CD14-positive monocyte (primary cell): ENCODE measurements around the gene SIX3. TPM values are rescaled to one million over a fixed set of nuclear protein-coding genes. Genes with fewer than 3 reads are reported as not detected.
A peak's percentile ranks its signal among the peaks of the same experiment; 100 is the strongest.

Experiments used
- DNase-seq, 3 donors: peaks; one replicate each; pipeline ENCODE4 v3.0.0-alpha.2; 2011 to 2022
- H2AFZ ChIP-seq: 2 replicates; pipeline ENCODE4 v1.6.0; 2012; ENCODE audit warnings: mild to moderate bottlenecking, low read depth, low read length, inconsistent platforms; ENCODE audit not compliant: insufficient read depth, poor library complexity, severe bottlenecking
- H3K27ac ChIP-seq, 2 donors: 1 replicate in 1 of 2; 2 replicates in 1 of 2; pipeline ENCODE4 v1.5.1; 2012 to 2013; ENCODE audit warnings: low read length in 2 of 2, control low read depth in 1 of 2, inconsistent platforms in 1 of 2, low read depth in 1 of 2, mild to moderate bottlenecking in 1 of 2
- H3K27me3 ChIP-seq, 2 donors: one replicate each; pipeline versions ENCODE4 v1.6.0 to v1.6.1; 2011 to 2013; ENCODE audit warnings: low read length in 2 of 2; ENCODE audit not compliant: control insufficient read depth in 2 of 2, insufficient read depth in 2 of 2
- H3K36me3 ChIP-seq, 2 donors: replicated peaks in 1 of 2; 1 replicate in 1 of 2; 2 replicates in 1 of 2; pipeline versions ENCODE4 v1.5.1 to v1.6.1; 2012 to 2013; ENCODE audit warnings: low read length in 2 of 2, control low read depth in 1 of 2, inconsistent platforms in 1 of 2, mild to moderate bottlenecking in 1 of 2; ENCODE audit not compliant: insufficient read depth in 2 of 2, control insufficient read depth in 1 of 2
- H3K4me1 ChIP-seq, 2 donors: 1 replicate in 1 of 2; 2 replicates in 1 of 2; pipeline versions ENCODE4 v1.5.1 to v1.6.1; 2012 to 2013; ENCODE audit warnings: low read length in 2 of 2, control low read depth in 1 of 2, inconsistent platforms in 1 of 2, mild to moderate bottlenecking in 1 of 2, moderate library complexity in 1 of 2; ENCODE audit not compliant: insufficient read depth in 2 of 2, control insufficient read depth in 1 of 2
- H3K4me2 ChIP-seq: replicated peaks from 2 replicates; pipeline ENCODE3; 2012; ENCODE audit warnings: low read length, moderate library complexity, mild to moderate bottlenecking; ENCODE audit not compliant: poor library complexity, severe bottlenecking; ENCODE audit errors: extremely low read depth
- H3K4me3 ChIP-seq, 3 experiments: fragments of 200-600 bp in 1 of 3; sonication (generic) in 1 of 3; replicated peaks in 1 of 3; 1 replicate in 2 of 3; 2 replicates in 1 of 3; pipeline ENCODE4 v1.5.1; 2011 to 2013; ENCODE audit warnings: low read length in 3 of 3, mild to moderate bottlenecking in 3 of 3, control low read depth in 2 of 3, low read depth in 2 of 3, inconsistent platforms in 1 of 3, moderate library complexity in 1 of 3
- H3K79me2 ChIP-seq: 2 replicates; pipeline ENCODE4 v1.6.0; 2012; ENCODE audit warnings: mild to moderate bottlenecking, control low read depth, inconsistent platforms, low read length, moderate library complexity; ENCODE audit not compliant: insufficient read depth
- H3K9ac ChIP-seq: 2 replicates; pipeline ENCODE4 v1.6.0; 2017; ENCODE audit warnings: low read length, mild to moderate bottlenecking; ENCODE audit not compliant: insufficient read depth, poor library complexity, severe bottlenecking
- H3K9me3 ChIP-seq, 2 donors: replicated peaks in 1 of 2; 1 replicate in 1 of 2; 2 replicates in 1 of 2; pipeline versions ENCODE4 v1.5.1 to v1.6.1; 2012 to 2013; ENCODE audit warnings: low read length in 2 of 2, control low read depth in 1 of 2; ENCODE audit not compliant: control insufficient read depth in 1 of 2, insufficient read depth in 1 of 2
- H4K20me1 ChIP-seq: 2 replicates; pipeline ENCODE4 v1.6.0; 2012; ENCODE audit warnings: mild to moderate bottlenecking, low read length, control low read depth, moderate library complexity; ENCODE audit not compliant: insufficient read depth
- H3K27ac Mint-ChIP-seq, 7 donors: one replicate each; pipeline ENCODE4 v1.8.0; 2020; ENCODE audit warnings: mild to moderate bottlenecking in 7 of 7, mixed read lengths in 7 of 7, moderate library complexity in 6 of 7, inconsistent platforms in 2 of 7
- H3K27me3 Mint-ChIP-seq, 3 donors: one replicate each; pipeline ENCODE4 v1.8.0; 2021 to 2022; ENCODE audit warnings: low read depth in 3 of 3, mild to moderate bottlenecking in 3 of 3, mixed read lengths in 3 of 3, moderate library complexity in 3 of 3, inconsistent platforms in 1 of 3
- H3K36me3 Mint-ChIP-seq, 2 donors: one replicate each; pipeline ENCODE4 v1.8.0; 2020; ENCODE audit warnings: mixed read lengths in 2 of 2, inconsistent platforms in 1 of 2, mild to moderate bottlenecking in 1 of 2
- H3K4me1 Mint-ChIP-seq: one replicate; pipeline ENCODE4 v1.8.0; 2020; ENCODE audit warnings: mild to moderate bottlenecking, mixed read lengths
- H3K4me3 Mint-ChIP-seq, 2 donors: one replicate each; pipeline ENCODE4 v1.8.0; 2020; ENCODE audit warnings: mild to moderate bottlenecking in 2 of 2, mixed read lengths in 2 of 2, moderate library complexity in 1 of 2
- H3K9me3 Mint-ChIP-seq, 7 donors: one replicate each; pipeline ENCODE4 v1.8.0; 2020 to 2022; ENCODE audit warnings: mixed read lengths in 7 of 7, mild to moderate bottlenecking in 6 of 7, moderate library complexity in 6 of 7, inconsistent platforms in 2 of 7
- CTCF ChIP-seq: fragments of 200-600 bp; IDR thresholded peaks from one replicate; pipeline ENCODE4 v1.8.0; 2022; ENCODE audit warnings: antibody characterized with exemption, mild to moderate bottlenecking
- WGBS: methylation state at CpG from one replicate; pipeline ENCODE4 v1.1.5; 2013; ENCODE audit warnings: missing lambda C conversion rate; ENCODE audit not compliant: insufficient coverage; 5-methylcytosine and 5-hydroxymethylcytosine counted together
- intact Hi-C, 2 donors: fragments of 100-400 bp; cut with micrococcal nuclease; formaldehyde crosslinking; loops; one replicate each; pipeline versions ENCODE4 v1.15.0 to v1.15.1; 2023
- polyA plus RNA-seq, 3 donors: library from polyadenylated mRNA; depleted of rRNA in 1 of 3; unstranded in 2 of 3; stranded (reverse) in 1 of 3; fragments of 300-500 nt in 2 of 3; fragments of >200 nt in 1 of 3; fragmentation: Illumina TruSeq in 2 of 3; gene quantifications; 1 replicate in 2 of 3; 2 replicates in 1 of 3; pipeline ENCODE4 v1.2.3, GENCODE V29; 2012 to 2021

The SIX3 gene
- polyA plus RNA-seq, 3 donors = not detected

DNA sequence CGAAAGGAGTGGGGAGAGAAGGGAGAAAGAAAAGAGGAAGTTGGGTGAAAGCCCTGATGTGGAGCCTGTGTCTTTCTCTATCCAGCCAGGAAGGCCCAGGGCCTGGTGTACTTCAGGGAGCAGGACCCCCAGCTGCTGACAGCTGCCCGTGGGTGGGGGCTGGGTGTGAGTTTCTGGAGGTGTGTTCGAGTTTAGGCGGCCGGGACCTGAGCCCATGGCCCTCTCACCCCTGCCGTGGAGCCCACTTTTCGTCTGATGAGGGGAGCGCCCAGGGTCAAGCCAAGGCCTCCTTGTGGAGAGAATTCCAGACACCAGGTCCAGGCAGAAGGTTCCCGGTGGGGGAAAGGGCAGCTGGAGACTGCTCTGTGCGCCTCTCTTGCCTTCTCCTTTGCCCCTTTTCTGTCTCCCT lies 2.2 kb downstream of the SIX3 start:
- Histone ChIP-seq H3K27me3 (peaks cover 83 to 98% of the 10 kb centered on the region in 2 donors), H3K9ac (no peak overlapping the region), H3K4me2 (peak overlapping the region; percentile 35), H3K4me1 (peaks cover 11 to 23% of the 10 kb centered on the region in 2 donors), H3K9me3 (peaks cover 0 to 26% of the 10 kb centered on the region in 2 donors), H3K36me3 (no peaks in the 10 kb centered on the region), H3K4me3 (no peak overlapping the region), H3K27ac (no peak overlapping the region), H3K79me2 (no peaks in the 10 kb centered on the region), H4K20me1 (no peaks in the 10 kb centered on the region), H2AFZ (no peak overlapping the region)
- WGBS = 12% methylated on average over 8 of the region's 10 CpGs
- H3K27me3 Mint-ChIP-seq = peaks cover 89 to 100% (median 95%) of the 10 kb centered on the region in 3 donors
- H3K4me1 Mint-ChIP-seq = peaks cover 33% of the 10 kb centered on the region
- H3K4me3 Mint-ChIP-seq = peak overlapping the region in 1 of 2 donors; percentile 87
- intact Hi-C loops = loop anchor here in 1 of 2 donors (5.0 kb wide), 1 partner anchor 461 kb away; no protein-coding TSS in a partner anchor
- peaks cover 0 to 36% (median 7%) of the 10 kb centered on the region in 7 donors for H3K9me3 Mint-ChIP-seq
- no peak for DNase-seq
- TF ChIP-seq CTCF = no peak
- H3K27ac Mint-ChIP-seq = peak overlapping the region in 1 of 7 donors; percentile 42
- peaks cover 2 to 7% of the 10 kb centered on the region in 2 donors for H3K36me3 Mint-ChIP-seq

GRCh38 chr2:44944102-44944951 lies 2.8 kb downstream of the SIX3 start:
- H3K4me2 ChIP-seq = no peak overlapping the region
- no peak overlapping the region for H3K4me3 ChIP-seq
- DNase-seq = no peak
- H3K36me3 ChIP-seq = no peaks in the 10 kb centered on the region
- H3K27ac Mint-ChIP-seq = no peak overlapping the region
- peaks cover 11 to 23% of the 10 kb centered on the region in 2 donors for H3K4me1 ChIP-seq
- WGBS = 8% methylated on average over 61 of the region's 62 CpGs
- H4K20me1 ChIP-seq = no peaks in the 10 kb centered on the region
- peaks cover 82 to 100% of the 10 kb centered on the region in 2 donors for H3K27me3 ChIP-seq
- H3K4me3 Mint-ChIP-seq = peak overlapping the region in 1 of 2 donors; percentile 87
- TF ChIP-seq CTCF = no peak
- H3K9me3 Mint-ChIP-seq = peaks cover 0 to 40% (median 7%) of the 10 kb centered on the region in 7 donors
- H3K4me1 Mint-ChIP-seq = peaks cover 33% of the 10 kb centered on the region
- intact Hi-C loops = loop anchor here in 1 of 2 donors (5.0 kb wide), 1 partner anchor 462 kb away; no protein-coding TSS in a partner anchor
- H3K79me2 ChIP-seq = no peaks in the 10 kb centered on the region
- peaks cover 5 to 7% of the 10 kb centered on the region in 2 donors for H3K36me3 Mint-ChIP-seq
- H2AFZ ChIP-seq = no peak overlapping the region
- H3K9ac ChIP-seq = no peak overlapping the region
- H3K27ac ChIP-seq = no peak overlapping the region
- H3K27me3 Mint-ChIP-seq = peaks cover 94 to 100% (median 97%) of the 10 kb centered on the region in 3 donors
- H3K9me3 ChIP-seq = peaks cover 0 to 24% of the 10 kb centered on the region in 2 donors
